ENCODE results near the gene GPR12.

GRCh38 chr13:26719356-26719945 lies 41.1 kb downstream of the GPR12 start:
- TF ChIP-seq EZH2 (IDR thresholded peaks at IDR 0.05): no peak
- no peak for TF ChIP-seq POLR2AphosphoS5 (IDR thresholded peaks at IDR 0.05; ENCODE audit: borderline replicate concordance, low read depth, low read length)
- no peak for TF ChIP-seq FOXP2 (optimal IDR thresholded peaks at IDR 0.05; ENCODE audit: control extremely low read depth, extremely low read length, insufficient read depth)
